ENCODE measurements around the gene OR52E1.

Gene OR52E1

DNA sequence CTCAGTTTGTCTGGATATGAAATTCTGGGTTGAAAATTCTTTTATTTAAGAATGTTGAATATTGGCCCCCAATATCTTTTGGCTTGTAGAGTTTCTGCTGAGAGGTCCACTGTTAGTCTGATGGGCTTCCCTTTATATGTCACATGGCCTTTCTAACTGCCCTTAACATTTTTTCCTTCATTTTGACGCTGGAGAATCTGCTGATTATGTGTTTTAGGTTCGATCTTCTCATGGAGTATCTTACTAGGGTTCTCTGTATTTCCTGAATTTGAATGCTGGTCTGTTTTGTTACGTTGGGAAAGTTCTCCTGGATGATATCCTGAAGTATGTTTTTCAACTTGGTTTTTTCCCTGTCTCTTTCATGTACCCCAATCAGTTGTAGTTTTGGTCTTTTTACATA lies 46.0 kb downstream of the OR52E1 start:
- no peak for DNase-seq (ENCODE audit: low read depth in 2 of 2)

GRCh38 chr11:5117588-5117987 lies 48.2 kb downstream of the OR52E1 start:
- DNase-seq (ENCODE audit: low read depth in 2 of 2) = no peak

- no peak for DNase-seq (ENCODE audit: low read depth in 2 of 2)
These were observed 49.5 kb downstream of the OR52E1 start for GRCh38 chr11:5118893-5119292.

All from stimulated activated CD8-positive, alpha-beta memory T cell treated with anti-CD3 and anti-CD28 coated beads, Interleukin-15, amount 100 ng/mL, for 4 hours (primary cell).